Liver (tissue), 9 donors: ENCODE results near the gene S100A4. TPM values are rescaled to one million over a fixed set of nuclear protein-coding genes. Genes with fewer than 3 reads are reported as not detected.
A peak's percentile ranks its signal among the peaks of the same experiment; 100 is the strongest.

Experiments used
- DNase-seq: peaks from one replicate; pipeline ENCODE4 v3.0.0-alpha.2; 2017; ENCODE audit warnings: low spot score
- H3K27ac ChIP-seq, 2 donors: one replicate each; pipeline ENCODE4 v1.7.0; 2013; ENCODE audit warnings: inconsistent platforms in 2 of 2, low read length in 2 of 2, control low read depth in 1 of 2, low read depth in 1 of 2, mild to moderate bottlenecking in 1 of 2
- H3K27me3 ChIP-seq, 4 donors: one replicate each; pipeline versions ENCODE4 v1.6.1 to v1.7.0; 2013; ENCODE audit warnings: low read length in 3 of 4, inconsistent platforms in 1 of 4, mild to moderate bottlenecking in 1 of 4, moderate library complexity in 1 of 4; ENCODE audit not compliant: control insufficient read depth in 4 of 4, insufficient read depth in 4 of 4
- H3K36me3 ChIP-seq, 4 donors: one replicate each; pipeline versions ENCODE4 v1.6.1 to v1.7.0; 2013; ENCODE audit warnings: low read length in 3 of 4, mild to moderate bottlenecking in 3 of 4, low read depth in 1 of 4, moderate library complexity in 1 of 4; ENCODE audit not compliant: control insufficient read depth in 4 of 4, insufficient read depth in 3 of 4
- H3K4me1 ChIP-seq, 4 donors: one replicate each; pipeline versions ENCODE4 v1.6.1 to v1.7.0; 2013; ENCODE audit warnings: low read length in 3 of 4, mild to moderate bottlenecking in 3 of 4, moderate library complexity in 1 of 4; ENCODE audit not compliant: control insufficient read depth in 4 of 4, insufficient read depth in 4 of 4
- H3K4me3 ChIP-seq, 3 donors: one replicate each; pipeline versions ENCODE4 v1.6.1 to v1.7.0; 2013; ENCODE audit warnings: low read length in 3 of 3, control low read depth in 1 of 3, low read depth in 1 of 3, mild to moderate bottlenecking in 1 of 3
- H3K9ac ChIP-seq, 2 donors: one replicate each; pipeline ENCODE4 v1.7.0; 2013; ENCODE audit warnings: low read length in 2 of 2, mild to moderate bottlenecking in 2 of 2, moderate library complexity in 2 of 2, control low read depth in 1 of 2, low read depth in 1 of 2
- H3K9me3 ChIP-seq, 4 donors: one replicate each; pipeline versions ENCODE4 v1.6.1 to v1.7.0; 2013; ENCODE audit warnings: low read length in 3 of 4; ENCODE audit not compliant: control insufficient read depth in 4 of 4
- ATF3 ChIP-seq: IDR thresholded peaks from 2 replicates; pipeline ENCODE4 v1.6.1; 2016; ENCODE audit warnings: antibody characterized with exemption
- CTCF ChIP-seq: fragments of 150-350 bp; IDR thresholded peaks from 2 replicates; pipeline ENCODE4 v1.5.1; 2017; ENCODE audit warnings: improper control_type of control experiment, low read depth, low read length; ENCODE audit not compliant: missing input control
- EGR1 ChIP-seq, 2 donors: IDR thresholded peaks; 2 replicates each; pipeline ENCODE4 v1.6.1; 2016 to 2018; ENCODE audit warnings: antibody characterized with exemption in 2 of 2, low read depth in 2 of 2
- FOXA1 ChIP-seq: IDR thresholded peaks from 2 replicates; pipeline ENCODE4 v1.6.1; 2016; ENCODE audit warnings: antibody characterized with exemption
- FOXA2 ChIP-seq: IDR thresholded peaks from 2 replicates; pipeline ENCODE4 v1.6.1; 2016; ENCODE audit warnings: antibody characterized with exemption
- GABPA ChIP-seq, 2 donors: IDR thresholded peaks in 1 of 2; conservative IDR thresholded peaks in 1 of 2; 2 replicates each; pipeline ENCODE4 v1.6.1; 2016; ENCODE audit warnings: antibody characterized with exemption in 2 of 2, mild to moderate bottlenecking in 1 of 2, moderate library complexity in 1 of 2
- HNF4A ChIP-seq, 2 donors: conservative IDR thresholded peaks; 2 replicates each; pipeline ENCODE4 v1.6.1; 2016; ENCODE audit warnings: antibody characterized with exemption in 2 of 2, mild to moderate bottlenecking in 2 of 2
- HNF4G ChIP-seq: IDR thresholded peaks from 2 replicates; pipeline ENCODE4 v1.6.1; 2016; ENCODE audit warnings: antibody characterized with exemption
- JUND ChIP-seq, 2 donors: IDR thresholded peaks; 2 replicates each; pipeline ENCODE4 v1.6.1; 2016; ENCODE audit warnings: antibody characterized with exemption in 2 of 2
- MAX ChIP-seq: IDR thresholded peaks from 2 replicates; pipeline ENCODE4 v1.6.1; 2016; ENCODE audit warnings: antibody characterized with exemption
- NR2F2 ChIP-seq: IDR thresholded peaks from 2 replicates; pipeline ENCODE4 v1.6.1; 2016; ENCODE audit warnings: antibody characterized with exemption
- RAD21 ChIP-seq, 2 donors: IDR thresholded peaks; 2 replicates each; pipeline ENCODE4 v1.6.1; 2016; ENCODE audit warnings: antibody characterized with exemption in 2 of 2, mild to moderate bottlenecking in 2 of 2
- REST ChIP-seq: IDR thresholded peaks from 2 replicates; pipeline ENCODE4 v1.6.1; 2016; ENCODE audit warnings: antibody characterized with exemption, mild to moderate bottlenecking
- RXRA ChIP-seq, 2 donors: IDR thresholded peaks; 2 replicates each; pipeline ENCODE4 v1.6.1; 2017 to 2018; ENCODE audit warnings: antibody characterized with exemption in 2 of 2, mild to moderate bottlenecking in 1 of 2
- SP1 ChIP-seq: IDR thresholded peaks from 2 replicates; pipeline ENCODE4 v1.6.1; 2018; ENCODE audit warnings: antibody characterized with exemption, mild to moderate bottlenecking
- TAF1 ChIP-seq: conservative IDR thresholded peaks from 2 replicates; pipeline ENCODE4 v1.6.1; 2016; ENCODE audit warnings: antibody characterized with exemption, mild to moderate bottlenecking
- YY1 ChIP-seq: IDR thresholded peaks from 2 replicates; pipeline ENCODE4 v1.6.1; 2016; ENCODE audit warnings: antibody characterized with exemption, mild to moderate bottlenecking
- ZBTB33 ChIP-seq: IDR thresholded peaks from 2 replicates; pipeline ENCODE4 v1.6.1; 2016; ENCODE audit warnings: antibody characterized with exemption
- WGBS: extraction: QIAGEN DNeasy Blood & Tissue Kit; methylation state at CpG from one replicate; pipeline ENCODE4 v1.1.7; 2013; 5-methylcytosine and 5-hydroxymethylcytosine counted together
- polyA plus RNA-seq, 2 donors: library from polyadenylated mRNA; stranded (reverse) in 1 of 2; unstranded in 1 of 2; fragments of 200-250 nt in 1 of 2; fragments of >200 nt in 1 of 2; fragmentation: Nextera tagmentation in 1 of 2; extraction: Ambion mirVana in 1 of 2; gene quantifications; one replicate each; pipeline versions ENCODE4 v1.2.1 to v1.2.3, GENCODE V29; 2013 to 2015
- total RNA-seq, 2 donors: library from RNA; depleted of rRNA; stranded (reverse); fragments of >200 nt; gene quantifications; one replicate each; pipeline ENCODE4 v1.2.3, GENCODE V29; 2014
- donor health status: healthy.
- donor health status: healthy.
- donor health status: healthy.
- donor health status: healthy.
- donor health status: healthy.

Gene S100A4
- total and polyA plus RNA-seq, 4 donors, result 4.8 to 69.8 (median 16.7) TPM

GRCh38 chr1:153572569-153573015 lies 27.0 kb upstream of the S100A4 start:
- Histone ChIP-seq H3K4me3 (no peak overlapping the region), H3K9me3 (no peaks in the 10 kb centered on the region), H3K27ac (peak overlapping the region in 1 of 2 donors; percentile 50), H3K9ac (no peak overlapping the region), H3K4me1 (peaks cover 0 to 10% (median 4%) of the 10 kb centered on the region in 4 donors), H3K27me3 (no peaks in the 10 kb centered on the region), H3K36me3 (no peaks in the 10 kb centered on the region)
- peak; percentile 56 for DNase-seq
- TF ChIP-seq GABPA (IDR thresholded peaks at IDR 0.05 in 1 of 2, conservative IDR thresholded peaks at IDR 0.05 in 1 of 2) (no peak), NR2F2 (no peak), FOXA1 (no peak), SP1 (peak; percentile 20), FOXA2 (no peak), CTCF (peak; percentile 95), RAD21 (IDR thresholded peaks at IDR 0.05) (peak; percentile 98 to 100), HNF4A (conservative IDR thresholded peaks at IDR 0.05) (peak in 1 of 2 donors; percentile 38), RXRA (IDR thresholded peaks at IDR 0.05) (peak in 1 of 2 donors; percentile 25), TAF1 (no peak), REST (no peak), ATF3 (no peak), YY1 (peak; percentile 19), EGR1 (IDR thresholded peaks at IDR 0.05; ENCODE audit: low read depth in 2 of 2) (no peak), JUND (IDR thresholded peaks at IDR 0.05) (peak in 1 of 2 donors; percentile 18), MAX (no peak), HNF4G (no peak), ZBTB33 (no peak)
- WGBS, result 2% methylated on average over 3 of the region's 3 CpGs
